K562 (cell line): ENCODE data around the gene ACTR3C. TPM values are rescaled to one million over a fixed set of nuclear protein-coding genes. Genes with fewer than 3 reads are reported as not detected.
A peak's percentile ranks its signal among the peaks of the same experiment; 100 is the strongest.

Source experiments
- ASH1L ChIP-seq: fragments of 450-650 bp; IDR thresholded peaks from 2 replicates; pipeline ENCODE4 v1.6.1; 2018; ENCODE audit warnings: borderline replicate concordance, mild to moderate bottlenecking, low read depth; ENCODE audit not compliant: partially characterized antibody
- CSDE1 ChIP-seq, 2 experiments: fragments of 450-650 bp; IDR thresholded peaks; 2 replicates each; pipeline ENCODE4 v1.6.1; 2016; ENCODE audit warnings: mild to moderate bottlenecking in 1 of 2
- FIP1L1 ChIP-seq: fragments of 200-400 bp; formaldehyde crosslinking; IDR thresholded peaks from 2 replicates; pipeline ENCODE4 v1.6.1; 2018; ENCODE audit warnings: mild to moderate bottlenecking, low read depth, low read length; ENCODE audit not compliant: poor library complexity, severe bottlenecking
- FOS ChIP-seq: IDR thresholded peaks from 3 replicates; pipeline ENCODE4 v1.6.1; 2011; ENCODE audit not compliant: insufficient read length; ENCODE audit errors: extremely low read depth
- ILF3 ChIP-seq: fragments of 450-650 bp; IDR thresholded peaks from 2 replicates; pipeline ENCODE4 v1.6.1; 2018; ENCODE audit warnings: antibody characterized with exemption, mild to moderate bottlenecking, moderate library complexity, borderline replicate concordance
- MEF2A ChIP-seq: IDR thresholded peaks from 2 replicates; pipeline ENCODE4 v1.6.1; 2011; ENCODE audit warnings: low read depth, mild to moderate bottlenecking, low read length, moderate library complexity; ENCODE audit not compliant: control insufficient read depth
- RNF2 ChIP-seq: sonication (generic); IDR thresholded peaks from 2 replicates; pipeline ENCODE4 v1.6.1; 2016
- SMC3 ChIP-seq: conservative IDR thresholded peaks from 2 replicates; pipeline ENCODE4 v1.6.1; 2011; ENCODE audit warnings: low read depth, low read length, improper control_type of control experiment; ENCODE audit not compliant: insufficient read depth
- STAT5B ChIP-seq: fragments of 250-450 bp; sonication (Bioruptor Pico); IDR thresholded peaks from 2 replicates; pipeline ENCODE4 v1.8.0; 2021; ENCODE audit warnings: mild to moderate bottlenecking, inconsistent platforms
- ZNF282 ChIP-seq: sonication (generic); formaldehyde crosslinking; IDR thresholded peaks from 2 replicates; pipeline ENCODE4 v1.8.1; 2023; ENCODE audit warnings: missing genetic modification reagents
- ZNF778 ChIP-seq: fragments of 450-650 bp; formaldehyde crosslinking; IDR thresholded peaks from 2 replicates; pipeline ENCODE4 v1.4.0; 2020; ENCODE audit warnings: mild to moderate bottlenecking, moderate library complexity
- polyA plus RNA-seq, 8 experiments: library from polyadenylated mRNA; depleted of rRNA in 4 of 8; stranded (reverse) in 5 of 8; unstranded in 3 of 8; fragments of >200 nt; fragmentation: Nextera tagmentation in 2 of 8; fragmentation: Illumina TruSeq in 1 of 8; extraction: Ambion mirVana in 2 of 8; extraction: Trizol in 1 of 8; gene quantifications; 2 replicates each; pipeline versions ENCODE4 v1.2.1 to v1.2.3, GENCODE V29; 2011 to 2014; ENCODE audit warnings: inconsistent platforms in 1 of 8, missing spikeins in 1 of 8
- total RNA-seq, 7 experiments: library from RNA; depleted of rRNA in 6 of 7; stranded (reverse); fragments of >200 nt in 6 of 7; fragmentation: Illumina TruSeq in 2 of 7; extraction: Trizol in 2 of 7; gene quantifications; 2 replicates each; pipeline versions ENCODE4 v1.2.1 to v1.2.3, GENCODE V29; 2011 to 2021; ENCODE audit warnings: low replicate concordance in 1 of 7
- TF ChIP-seq, protein P1 (sequence below), 2 experiments: fragments of 150-350 bp in 1 of 2; IDR thresholded peaks; 2 replicates each; pipeline ENCODE4 v1.6.1; 2012 to 2016; ENCODE audit warnings: low read depth in 2 of 2, low read length in 2 of 2, mild to moderate bottlenecking in 1 of 2, moderate library complexity in 1 of 2
- TF ChIP-seq, protein P2 (sequence below): fragments of 450-650 bp; IDR thresholded peaks from 2 replicates; pipeline ENCODE4 v1.6.1; 2016; ENCODE audit warnings: low read depth, mild to moderate bottlenecking, moderate library complexity
- TF ChIP-seq, protein P3 (sequence below): IDR thresholded peaks from 3 replicates; pipeline ENCODE4 v1.6.1; 2011; ENCODE audit warnings: borderline replicate concordance, mild to moderate bottlenecking, moderate library complexity; ENCODE audit not compliant: insufficient read length; ENCODE audit errors: extremely low read depth
- TF ChIP-seq, protein P4 (sequence below), 2 experiments: fragments of 450-650 bp in 1 of 2; sonication (generic) in 1 of 2; formaldehyde crosslinking; conservative IDR thresholded peaks; 2 replicates each; pipeline versions ENCODE4 v1.4.0 to v1.8.1; 2020 to 2022; ENCODE audit warnings: mild to moderate bottlenecking in 1 of 2, missing genetic modification reagents in 1 of 2
- TF ChIP-seq, protein P5 (sequence below): fragments of 450-650 bp; IDR thresholded peaks from one replicate; pipeline ENCODE4 v1.6.1; 2018; ENCODE audit warnings: mild to moderate bottlenecking, moderate library complexity; ENCODE audit not compliant: partially characterized antibody
- TF ChIP-seq, protein P6 (sequence below): sonication (generic); formaldehyde crosslinking; IDR thresholded peaks from 2 replicates; pipeline ENCODE4 v1.8.0; 2023; ENCODE audit warnings: mild to moderate bottlenecking, missing genetic modification reagents

Gene ACTR3C
- total and polyA plus RNA-seq, 9 of the 15 experiments (the other 6 are each of a cell fraction or from before 2014, with no cell fraction given) = 9.0 to 35.4 (median 13.3) TPM

DNA sequence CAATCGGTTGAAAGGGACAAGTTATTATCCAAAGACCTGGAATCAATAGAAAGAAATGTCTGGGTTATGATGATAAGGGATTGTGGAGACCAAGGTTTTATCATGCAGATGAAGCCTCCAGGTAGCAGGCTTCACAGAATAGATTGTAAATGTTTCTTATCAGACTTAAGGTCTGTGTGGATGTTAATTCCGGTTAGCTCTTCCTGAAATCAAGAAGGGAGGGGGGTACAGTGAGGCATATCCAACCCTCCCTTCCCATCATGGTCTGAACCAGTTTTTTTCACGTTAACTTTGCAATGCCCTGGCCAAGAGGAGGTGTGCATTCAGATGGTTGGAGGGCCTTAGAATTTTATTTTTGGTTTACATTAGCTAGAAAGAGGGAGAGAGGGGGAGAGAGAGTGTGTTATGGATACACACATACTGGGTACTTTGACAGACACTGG, 10.0 kb downstream of the ACTR3C start (continued):
- TF ChIP-seq, protein P1, sequence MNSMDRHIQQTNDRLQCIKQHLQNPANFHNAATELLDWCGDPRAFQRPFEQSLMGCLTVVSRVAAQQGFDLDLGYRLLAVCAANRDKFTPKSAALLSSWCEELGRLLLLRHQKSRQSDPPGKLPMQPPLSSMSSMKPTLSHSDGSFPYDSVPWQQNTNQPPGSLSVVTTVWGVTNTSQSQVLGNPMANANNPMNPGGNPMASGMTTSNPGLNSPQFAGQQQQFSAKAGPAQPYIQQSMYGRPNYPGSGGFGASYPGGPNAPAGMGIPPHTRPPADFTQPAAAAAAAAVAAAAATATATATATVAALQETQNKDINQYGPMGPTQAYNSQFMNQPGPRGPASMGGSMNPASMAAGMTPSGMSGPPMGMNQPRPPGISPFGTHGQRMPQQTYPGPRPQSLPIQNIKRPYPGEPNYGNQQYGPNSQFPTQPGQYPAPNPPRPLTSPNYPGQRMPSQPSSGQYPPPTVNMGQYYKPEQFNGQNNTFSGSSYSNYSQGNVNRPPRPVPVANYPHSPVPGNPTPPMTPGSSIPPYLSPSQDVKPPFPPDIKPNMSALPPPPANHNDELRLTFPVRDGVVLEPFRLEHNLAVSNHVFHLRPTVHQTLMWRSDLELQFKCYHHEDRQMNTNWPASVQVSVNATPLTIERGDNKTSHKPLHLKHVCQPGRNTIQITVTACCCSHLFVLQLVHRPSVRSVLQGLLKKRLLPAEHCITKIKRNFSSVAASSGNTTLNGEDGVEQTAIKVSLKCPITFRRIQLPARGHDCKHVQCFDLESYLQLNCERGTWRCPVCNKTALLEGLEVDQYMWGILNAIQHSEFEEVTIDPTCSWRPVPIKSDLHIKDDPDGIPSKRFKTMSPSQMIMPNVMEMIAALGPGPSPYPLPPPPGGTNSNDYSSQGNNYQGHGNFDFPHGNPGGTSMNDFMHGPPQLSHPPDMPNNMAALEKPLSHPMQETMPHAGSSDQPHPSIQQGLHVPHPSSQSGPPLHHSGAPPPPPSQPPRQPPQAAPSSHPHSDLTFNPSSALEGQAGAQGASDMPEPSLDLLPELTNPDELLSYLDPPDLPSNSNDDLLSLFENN (IDR thresholded peaks at IDR 0.05; ENCODE audit: low read depth in 2 of 2, low read length in 2 of 2) = peak in 1 of 2 experiments; percentile 68; a peak in 2 of 4 replicates
- TF ChIP-seq, protein P2, sequence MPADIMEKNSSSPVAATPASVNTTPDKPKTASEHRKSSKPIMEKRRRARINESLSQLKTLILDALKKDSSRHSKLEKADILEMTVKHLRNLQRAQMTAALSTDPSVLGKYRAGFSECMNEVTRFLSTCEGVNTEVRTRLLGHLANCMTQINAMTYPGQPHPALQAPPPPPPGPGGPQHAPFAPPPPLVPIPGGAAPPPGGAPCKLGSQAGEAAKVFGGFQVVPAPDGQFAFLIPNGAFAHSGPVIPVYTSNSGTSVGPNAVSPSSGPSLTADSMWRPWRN = peak; percentile 73
- TF ChIP-seq, protein P3, sequence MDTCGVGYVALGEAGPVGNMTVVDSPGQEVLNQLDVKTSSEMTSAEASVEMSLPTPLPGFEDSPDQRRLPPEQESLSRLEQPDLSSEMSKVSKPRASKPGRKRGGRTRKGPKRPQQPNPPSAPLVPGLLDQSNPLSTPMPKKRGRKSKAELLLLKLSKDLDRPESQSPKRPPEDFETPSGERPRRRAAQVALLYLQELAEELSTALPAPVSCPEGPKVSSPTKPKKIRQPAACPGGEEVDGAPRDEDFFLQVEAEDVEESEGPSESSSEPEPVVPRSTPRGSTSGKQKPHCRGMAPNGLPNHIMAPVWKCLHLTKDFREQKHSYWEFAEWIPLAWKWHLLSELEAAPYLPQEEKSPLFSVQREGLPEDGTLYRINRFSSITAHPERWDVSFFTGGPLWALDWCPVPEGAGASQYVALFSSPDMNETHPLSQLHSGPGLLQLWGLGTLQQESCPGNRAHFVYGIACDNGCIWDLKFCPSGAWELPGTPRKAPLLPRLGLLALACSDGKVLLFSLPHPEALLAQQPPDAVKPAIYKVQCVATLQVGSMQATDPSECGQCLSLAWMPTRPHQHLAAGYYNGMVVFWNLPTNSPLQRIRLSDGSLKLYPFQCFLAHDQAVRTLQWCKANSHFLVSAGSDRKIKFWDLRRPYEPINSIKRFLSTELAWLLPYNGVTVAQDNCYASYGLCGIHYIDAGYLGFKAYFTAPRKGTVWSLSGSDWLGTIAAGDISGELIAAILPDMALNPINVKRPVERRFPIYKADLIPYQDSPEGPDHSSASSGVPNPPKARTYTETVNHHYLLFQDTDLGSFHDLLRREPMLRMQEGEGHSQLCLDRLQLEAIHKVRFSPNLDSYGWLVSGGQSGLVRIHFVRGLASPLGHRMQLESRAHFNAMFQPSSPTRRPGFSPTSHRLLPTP = no peak
- TF ChIP-seq, protein P4, sequence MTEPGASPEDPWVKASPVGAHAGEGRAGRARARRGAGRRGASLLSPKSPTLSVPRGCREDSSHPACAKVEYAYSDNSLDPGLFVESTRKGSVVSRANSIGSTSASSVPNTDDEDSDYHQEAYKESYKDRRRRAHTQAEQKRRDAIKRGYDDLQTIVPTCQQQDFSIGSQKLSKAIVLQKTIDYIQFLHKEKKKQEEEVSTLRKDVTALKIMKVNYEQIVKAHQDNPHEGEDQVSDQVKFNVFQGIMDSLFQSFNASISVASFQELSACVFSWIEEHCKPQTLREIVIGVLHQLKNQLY (CRISPR knock-in tag; conservative IDR thresholded peaks at IDR 0.05) = no peak
- TF ChIP-seq FIP1L1 (no peak), ZNF778 (CRISPR knock-in tag) (no peak), MEF2A (no peak), STAT5B (no peak), CSDE1 (IDR thresholded peaks at IDR 0.05) (no peak), ILF3 (no peak), SMC3 (no peak), ASH1L (no peak), ZNF282 (CRISPR knock-in tag) (no peak), FOS (no peak), RNF2 (peak; percentile 19; the same call in 1 of the 2 replicates)
- TF ChIP-seq, protein P5, sequence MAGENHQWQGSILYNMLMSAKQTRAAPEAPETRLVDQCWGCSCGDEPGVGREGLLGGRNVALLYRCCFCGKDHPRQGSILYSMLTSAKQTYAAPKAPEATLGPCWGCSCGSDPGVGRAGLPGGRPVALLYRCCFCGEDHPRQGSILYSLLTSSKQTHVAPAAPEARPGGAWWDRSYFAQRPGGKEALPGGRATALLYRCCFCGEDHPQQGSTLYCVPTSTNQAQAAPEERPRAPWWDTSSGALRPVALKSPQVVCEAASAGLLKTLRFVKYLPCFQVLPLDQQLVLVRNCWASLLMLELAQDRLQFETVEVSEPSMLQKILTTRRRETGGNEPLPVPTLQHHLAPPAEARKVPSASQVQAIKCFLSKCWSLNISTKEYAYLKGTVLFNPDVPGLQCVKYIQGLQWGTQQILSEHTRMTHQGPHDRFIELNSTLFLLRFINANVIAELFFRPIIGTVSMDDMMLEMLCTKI = no peak
- TF ChIP-seq, protein P6, sequence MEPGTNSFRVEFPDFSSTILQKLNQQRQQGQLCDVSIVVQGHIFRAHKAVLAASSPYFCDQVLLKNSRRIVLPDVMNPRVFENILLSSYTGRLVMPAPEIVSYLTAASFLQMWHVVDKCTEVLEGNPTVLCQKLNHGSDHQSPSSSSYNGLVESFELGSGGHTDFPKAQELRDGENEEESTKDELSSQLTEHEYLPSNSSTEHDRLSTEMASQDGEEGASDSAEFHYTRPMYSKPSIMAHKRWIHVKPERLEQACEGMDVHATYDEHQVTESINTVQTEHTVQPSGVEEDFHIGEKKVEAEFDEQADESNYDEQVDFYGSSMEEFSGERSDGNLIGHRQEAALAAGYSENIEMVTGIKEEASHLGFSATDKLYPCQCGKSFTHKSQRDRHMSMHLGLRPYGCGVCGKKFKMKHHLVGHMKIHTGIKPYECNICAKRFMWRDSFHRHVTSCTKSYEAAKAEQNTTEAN (CRISPR knock-in tag) = no peak; the same call in 1 of the 2 replicates
